SH-SY5Y (cell line): ENCODE measurements around the gene MSLN.

Source experiments
- GATA2 ChIP-seq: IDR thresholded peaks from 2 replicates; pipeline ENCODE4 v1.6.1; 2011; ENCODE audit warnings: mild to moderate bottlenecking, low read depth, low read length
- GATA3 ChIP-seq: IDR thresholded peaks from 2 replicates; pipeline ENCODE4 v1.6.1; 2011; ENCODE audit warnings: low read depth, mild to moderate bottlenecking, low read length, moderate library complexity

- TF ChIP-seq GATA2 (no peak), GATA3 (no peak)
These were observed 12.4 kb downstream of the MSLN start for GRCh38 chr16:772959-773358.
